Fibroblast of lung (primary cell): ENCODE measurements around the gene CPNE2.

Source experiments
- CTCF ChIP-seq, 2 donors: IDR thresholded peaks in 1 of 2; conservative IDR thresholded peaks in 1 of 2; 1 replicate in 1 of 2; 2 replicates in 1 of 2; pipeline ENCODE4 v1.5.1; 2011 to 2012; ENCODE audit warnings: low read length in 2 of 2, control low read depth in 1 of 2, inconsistent platforms in 1 of 2, low read depth in 1 of 2, mild to moderate bottlenecking in 1 of 2
- EZH2 ChIP-seq: IDR thresholded peaks from 2 replicates; pipeline ENCODE4 v1.5.1; 2012; ENCODE audit warnings: low read length, control low read depth, mild to moderate bottlenecking; ENCODE audit errors: missing control alignments

- TF ChIP-seq EZH2 (no peak), CTCF (conservative IDR thresholded peaks at IDR 0.05 in 1 of 2, IDR thresholded peaks at IDR 0.05 in 1 of 2; ENCODE audit: low read depth in 1 of 2, low read length in 2 of 2) (no peak)
These were observed 35.5 kb downstream of the CPNE2 start for GRCh38 chr16:57127836-57128235.
